Natural killer cell (primary cell): ENCODE data around the gene CTXND2. TPM values are rescaled to one million over a fixed set of nuclear protein-coding genes. Genes with fewer than 3 reads are reported as not detected.
A peak's percentile ranks its signal among the peaks of the same experiment; 100 is the strongest.

Experiments
- ATAC-seq, 3 donors: fragments of 150-1000 bp in 2 of 3; fragments of 200-7000 bp in 1 of 3; cut with Tn5 transposase; 1 replicate in 1 of 3; 2 replicates in 2 of 3; pipeline ENCODE4 v1.10.0; 2021; ENCODE audit warnings: mild to moderate bottlenecking in 2 of 3, moderate library complexity in 2 of 3
- DNase-seq, 2 donors: peaks; one replicate each; pipeline versions ENCODE4 v3.0.0 to v3.0.0-alpha.2; 2013 to 2021; ENCODE audit warnings: mixed read lengths in 1 of 2
- H3K27ac ChIP-seq: one replicate; pipeline ENCODE4 v1.5.1; 2013; ENCODE audit warnings: mild to moderate bottlenecking, low read length
- H3K27me3 ChIP-seq: one replicate; pipeline ENCODE4 v1.6.1; 2013; ENCODE audit warnings: low read length; ENCODE audit not compliant: control insufficient read depth, insufficient read depth
- H3K36me3 ChIP-seq: one replicate; pipeline ENCODE4 v1.6.1; 2013; ENCODE audit warnings: low read length; ENCODE audit not compliant: control insufficient read depth, insufficient read depth
- H3K4me1 ChIP-seq: one replicate; pipeline ENCODE4 v1.6.1; 2013; ENCODE audit warnings: low read length; ENCODE audit not compliant: control insufficient read depth, insufficient read depth
- H3K4me3 ChIP-seq: one replicate; pipeline ENCODE4 v1.5.1; 2013; ENCODE audit warnings: low read length
- H3K9me3 ChIP-seq: one replicate; pipeline ENCODE4 v1.6.1; 2013; ENCODE audit warnings: low read length; ENCODE audit not compliant: control insufficient read depth, insufficient read depth
- H3K27ac Mint-ChIP-seq, 2 donors: one replicate each; pipeline ENCODE4 v1.8.0; 2022; ENCODE audit warnings: mild to moderate bottlenecking in 2 of 2, mixed read lengths in 2 of 2, moderate library complexity in 1 of 2
- H3K27me3 Mint-ChIP-seq, 2 donors: one replicate each; pipeline ENCODE4 v1.8.0; 2022; ENCODE audit warnings: low read depth in 2 of 2, mixed read lengths in 2 of 2
- H3K36me3 Mint-ChIP-seq: one replicate; pipeline ENCODE4 v1.8.0; 2022; ENCODE audit warnings: mixed read lengths
- H3K4me1 Mint-ChIP-seq, 2 donors: one replicate each; pipeline ENCODE4 v1.8.0; 2022; ENCODE audit warnings: mixed read lengths in 2 of 2
- H3K4me3 Mint-ChIP-seq: one replicate; pipeline ENCODE4 v1.8.0; 2022; ENCODE audit warnings: mild to moderate bottlenecking, moderate library complexity, mixed read lengths
- H3K9me3 Mint-ChIP-seq, 2 donors: one replicate each; pipeline ENCODE4 v1.8.0; 2022; ENCODE audit warnings: mixed read lengths in 2 of 2
- CTCF ChIP-seq: fragments of 200-600 bp; IDR thresholded peaks from one replicate; pipeline ENCODE4 v1.8.0; 2022; ENCODE audit warnings: antibody characterized with exemption
- WGBS: methylation state at CpG from one replicate; pipeline ENCODE4 v1.1.7; 2013; ENCODE audit warnings: missing lambda C conversion rate; ENCODE audit not compliant: insufficient coverage; 5-methylcytosine and 5-hydroxymethylcytosine counted together
- intact Hi-C: fragments of 100-400 bp; cut with micrococcal nuclease; formaldehyde crosslinking; loops from one replicate; pipeline ENCODE4 v1.14.2; 2022
- total RNA-seq, 4 donors: library from RNA; stranded (reverse); fragments of 120-200 nt in 1 of 4; gene quantifications; one replicate each; pipeline versions ENCODE4 v1.2.3 to v1.2.4, GENCODE V29; 2013 to 2022

Gene CTXND2
- total RNA-seq, 3 donors from 2014 or later (not counting 1 experiment from before 2014, with no cell fraction given): not detected

DNA sequence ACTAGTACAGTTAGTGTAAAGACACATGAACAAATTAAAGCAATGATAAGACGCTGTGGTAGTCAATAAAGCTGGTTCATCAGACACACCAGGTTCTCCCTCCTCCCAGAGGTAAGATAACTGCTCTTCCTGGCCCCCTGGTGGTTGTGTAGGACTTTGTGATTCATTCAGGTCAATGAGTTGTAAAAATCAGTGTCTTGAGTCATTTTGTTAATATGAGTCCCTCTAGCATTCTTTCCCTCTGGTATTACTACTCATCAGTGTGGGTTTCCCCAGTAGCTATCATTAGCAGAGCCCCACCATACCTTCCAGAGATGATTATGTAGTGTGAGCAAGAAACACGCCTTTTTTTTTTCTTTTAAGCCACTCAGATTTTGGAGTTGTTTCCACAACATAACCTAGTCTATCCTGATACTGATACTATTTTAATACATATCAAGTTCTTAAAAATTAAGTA, 35.6 kb downstream of the CTXND2 start:
- Mint-ChIP-seq H3K27ac (peak overlapping the region in 1 of 2 donors; percentile 7), H3K9me3 (no peaks in the 10 kb centered on the region), H3K36me3 (no peaks in the 10 kb centered on the region), H3K4me1 (peaks cover 19% of the 10 kb centered on the region in 2 donors), H3K4me3 (peak overlapping the region; percentile 17), H3K27me3 (no peaks in the 10 kb centered on the region)
- WGBS: no CpG with 5 or more reads among the region's 2 CpGs
- DNase-seq (peak; percentile 43 to 87), ATAC-seq (peak in 2 of 3 donors; percentile 23 to 41)
- TF ChIP-seq CTCF: peak; percentile 75
- Histone ChIP-seq H3K36me3 (peaks cover under 1% of the 10 kb centered on the region), H3K9me3 (no peaks in the 10 kb centered on the region), H3K27me3 (no peaks in the 10 kb centered on the region), H3K27ac (no peak overlapping the region), H3K4me3 (no peak overlapping the region), H3K4me1 (peaks cover 16% of the 10 kb centered on the region)
- intact Hi-C loops: loop anchor here (10.0 kb wide), 1 partner anchor 358 kb away; no protein-coding TSS in a partner anchor

GRCh38 chr1:150925080-150925479, 38.1 kb downstream of the CTXND2 start:
- peaks cover 15% of the 10 kb centered on the region for H3K36me3 ChIP-seq
- no peaks in the 10 kb centered on the region for H3K36me3 Mint-ChIP-seq
- no peak for TF ChIP-seq CTCF
- H3K27ac Mint-ChIP-seq: peak overlapping the region; percentile 95
- peaks cover 16% of the 10 kb centered on the region for H3K4me1 ChIP-seq
- H3K4me3 ChIP-seq: peak overlapping the region; percentile 85
- no peak for ATAC-seq
- H3K4me1 Mint-ChIP-seq: peaks cover 22 to 27% of the 10 kb centered on the region in 2 donors
- peak in 1 of 2 donors; percentile 45 for DNase-seq
- no peak overlapping the region for H3K27ac ChIP-seq
- H3K27me3 ChIP-seq: no peaks in the 10 kb centered on the region
- WGBS: 71% methylated on average over 15 of the region's 23 CpGs
- peak overlapping the region; percentile 95 for H3K4me3 Mint-ChIP-seq
- no peaks in the 10 kb centered on the region for H3K27me3 Mint-ChIP-seq
- H3K9me3 ChIP-seq: no peaks in the 10 kb centered on the region
- intact Hi-C loops: loop anchor here (10.0 kb wide), 1 partner anchor 360 kb away; no protein-coding TSS in a partner anchor
- no peaks in the 10 kb centered on the region for H3K9me3 Mint-ChIP-seq

DNA sequence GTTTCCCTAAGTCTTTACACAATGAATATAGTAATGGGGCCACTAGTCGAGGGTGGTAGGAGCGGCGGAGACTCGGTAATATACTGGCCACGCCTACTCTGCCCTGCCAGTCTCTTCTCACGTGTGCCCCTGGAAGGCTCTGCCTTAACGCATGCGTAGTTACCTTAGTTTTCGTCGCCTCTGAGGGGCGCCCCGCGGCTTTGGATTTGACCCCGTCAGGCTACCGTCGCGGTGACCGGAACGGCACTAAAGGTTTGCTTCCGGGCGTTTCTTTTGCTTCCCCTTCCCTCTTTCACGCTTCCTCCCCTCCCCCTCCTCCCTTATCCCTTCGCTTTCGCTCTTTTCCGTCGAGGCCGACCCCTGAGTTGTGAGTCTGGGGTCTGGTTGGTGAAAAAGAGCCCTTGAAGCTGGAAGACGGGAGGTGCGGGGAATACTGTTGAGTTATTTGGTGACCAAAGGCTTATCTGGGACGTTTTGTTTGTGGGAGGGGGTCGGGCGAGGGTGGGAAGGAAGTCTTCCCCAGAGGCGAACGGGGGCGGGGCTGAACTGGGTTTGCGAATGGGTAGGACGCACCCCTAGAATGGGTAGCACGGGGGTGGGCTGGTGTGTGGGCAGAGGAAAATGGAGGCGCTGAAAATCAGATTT, 39.3 kb downstream of the CTXND2 start, which contains the start of gene SETDB1:
Gene SETDB1 (plus strand): TSS at position 267 of the 645 bp plus-strand sequence. CDS start 1,352 bp downstream, outside the sequence.
- Histone ChIP-seq H3K4me3 (peak within 1 kb of the TSS; percentile 85), H3K27me3 (no peaks in the 10 kb centered on the region), H3K9me3 (no peaks in the 10 kb centered on the region), H3K4me1 (peaks cover 16% of the 10 kb centered on the region), H3K36me3 (peaks cover 24% of the 10 kb centered on the region), H3K27ac (peak within 1 kb of the TSS; percentile 76)
- ATAC-seq (peak; percentile 93 to 99 (median 96)), DNase-seq (peak; percentile 88 to 96)
- Mint-ChIP-seq H3K27me3 (no peaks in the 10 kb centered on the region), H3K4me1 (peaks cover 22 to 27% of the 10 kb centered on the region in 2 donors), H3K9me3 (no peaks in the 10 kb centered on the region), H3K27ac (peak within 1 kb of the TSS; percentile 95), H3K4me3 (peak within 1 kb of the TSS; percentile 95), H3K36me3 (no peaks in the 10 kb centered on the region)
- intact Hi-C loops: loop anchor here (1.0 to 10.0 kb wide), 2 partner anchors 50 to 361 kb away; partner anchors contain the start of gene ARNT
- TF ChIP-seq CTCF: no peak
- whole genome bisulfite sequencing: under 1% methylated on average over 36 of the region's 39 CpGs
